ENCODE measurements around the gene AWAT2.

AWAT2 gene, protein sequence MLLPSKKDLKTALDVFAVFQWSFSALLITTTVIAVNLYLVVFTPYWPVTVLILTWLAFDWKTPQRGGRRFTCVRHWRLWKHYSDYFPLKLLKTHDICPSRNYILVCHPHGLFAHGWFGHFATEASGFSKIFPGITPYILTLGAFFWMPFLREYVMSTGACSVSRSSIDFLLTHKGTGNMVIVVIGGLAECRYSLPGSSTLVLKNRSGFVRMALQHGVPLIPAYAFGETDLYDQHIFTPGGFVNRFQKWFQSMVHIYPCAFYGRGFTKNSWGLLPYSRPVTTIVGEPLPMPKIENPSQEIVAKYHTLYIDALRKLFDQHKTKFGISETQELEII

DNA sequence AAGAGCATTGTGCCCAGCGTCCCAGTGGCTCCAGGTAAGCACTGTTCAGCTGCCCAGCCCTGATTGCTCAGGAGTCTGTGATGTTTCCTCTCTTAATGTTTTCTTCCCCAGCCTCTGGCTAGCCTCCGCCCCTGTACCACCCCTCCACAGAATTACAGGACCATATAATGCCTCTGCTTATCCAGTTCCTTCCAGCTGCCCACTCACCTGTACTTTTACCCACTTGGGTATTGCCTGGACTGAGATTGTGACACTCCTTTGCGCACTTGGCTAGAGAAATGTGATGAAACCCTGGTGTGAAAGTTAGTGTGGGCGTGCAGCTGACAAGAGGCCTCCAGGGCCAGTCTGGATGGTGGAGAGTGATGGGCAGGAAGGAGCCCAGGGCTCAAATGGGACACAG, at the start of gene AWAT2:
AWAT2 (minus strand) TSS at position 14 of the 400 bp plus-strand sequence; CDS start at position 8, 6 bp downstream.
- DNase-seq (ENCODE audit: low spot score) = no peak

DNA sequence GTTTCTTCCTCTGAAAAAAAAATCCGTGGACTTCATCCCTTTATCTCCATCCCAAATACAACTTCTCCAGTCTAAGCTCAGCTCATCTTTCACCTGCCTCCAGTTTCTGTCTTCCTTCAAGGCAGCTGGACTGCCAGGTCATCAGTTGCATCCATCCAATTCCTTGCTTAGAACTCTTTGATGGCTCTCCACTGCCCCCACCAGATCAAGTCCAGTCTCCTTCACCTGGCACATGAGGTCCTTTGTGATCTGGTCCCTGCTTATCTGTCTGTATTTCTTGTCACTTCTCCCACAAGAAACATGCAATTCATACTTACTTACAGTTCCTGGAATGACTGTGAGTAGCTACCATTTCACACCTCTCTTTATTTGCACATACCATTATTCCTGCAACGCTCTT, 46.3 kb upstream of the AWAT2 start:
- DNase-seq (ENCODE audit: low spot score) = peak; percentile 18

DNA sequence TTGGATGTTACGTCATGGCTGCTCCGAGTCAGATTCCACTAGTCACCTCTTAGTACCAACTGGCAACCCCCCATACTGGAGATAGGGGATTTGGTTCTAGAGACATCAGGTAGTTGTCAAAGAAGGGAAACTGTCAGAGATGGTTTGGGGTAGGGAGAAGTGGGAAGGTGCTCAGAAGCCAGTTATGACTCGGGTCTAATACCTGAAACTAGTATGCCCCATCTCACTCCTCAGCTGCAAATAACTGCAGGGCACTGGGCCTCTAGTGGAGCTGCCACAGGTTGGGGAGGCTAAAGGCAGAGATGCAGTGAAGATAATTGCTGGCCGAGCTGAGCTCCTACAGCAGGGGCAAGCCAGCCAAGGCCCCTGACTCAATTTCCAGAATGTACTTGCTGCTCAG, 42.5 kb upstream of the AWAT2 start:
- no peak for DNase-seq (ENCODE audit: low spot score)

DNA sequence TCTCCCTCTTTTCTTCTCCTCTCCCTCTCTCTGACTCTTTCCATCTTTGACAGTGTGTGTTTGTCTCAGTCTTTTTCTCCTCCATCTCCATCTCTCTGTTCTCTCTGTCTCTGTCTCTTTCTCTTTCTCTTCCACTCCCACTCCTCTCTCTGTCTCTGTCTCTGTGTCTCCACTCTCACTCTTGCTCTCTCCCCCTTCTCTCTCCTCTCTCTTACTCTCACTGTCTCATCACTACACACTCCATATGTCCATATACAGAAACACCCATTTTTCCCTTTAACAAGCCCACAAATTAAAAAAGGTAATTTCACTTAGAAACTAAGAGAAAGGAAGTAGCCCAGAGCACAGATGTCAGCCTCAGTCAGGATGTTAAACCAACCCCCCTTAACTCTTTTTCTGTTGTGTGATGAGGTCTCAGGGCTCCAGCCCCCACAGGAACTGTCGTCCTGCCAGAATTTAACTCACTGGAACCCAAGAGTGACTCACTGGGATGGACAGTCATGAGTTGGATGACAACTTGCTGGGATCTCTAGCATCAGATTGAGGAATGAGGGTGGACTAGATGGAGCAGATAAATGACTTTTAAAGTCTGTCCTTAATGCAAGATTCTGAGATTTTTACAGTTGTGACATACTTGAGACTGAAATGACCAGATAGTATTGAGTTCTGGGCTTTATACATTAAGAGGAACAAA, 40.0 kb upstream of the AWAT2 start:
- no peak for DNase-seq (ENCODE audit: low spot score)

DNA sequence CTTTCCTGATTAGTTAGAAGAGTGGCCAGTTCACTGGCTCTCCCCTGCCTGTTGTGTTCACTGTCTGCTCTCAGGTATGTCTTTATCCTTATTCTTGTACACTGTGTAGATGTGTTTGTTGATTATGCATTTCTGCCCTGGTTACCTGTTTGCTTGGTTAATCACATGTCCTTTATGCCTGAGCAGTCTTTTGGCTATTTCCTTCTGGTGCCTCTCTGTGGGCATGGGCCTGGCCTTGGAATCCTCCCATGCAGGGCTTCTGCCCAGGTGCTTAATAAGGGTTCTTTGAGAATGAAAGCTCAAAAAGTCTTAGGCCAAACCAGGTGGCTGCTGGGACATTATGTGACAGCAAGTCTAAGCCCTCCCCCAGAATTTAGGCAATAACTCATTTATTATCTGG, 39.0 kb upstream of the AWAT2 start:
- DNase-seq (ENCODE audit: low spot score) = no peak

DNA sequence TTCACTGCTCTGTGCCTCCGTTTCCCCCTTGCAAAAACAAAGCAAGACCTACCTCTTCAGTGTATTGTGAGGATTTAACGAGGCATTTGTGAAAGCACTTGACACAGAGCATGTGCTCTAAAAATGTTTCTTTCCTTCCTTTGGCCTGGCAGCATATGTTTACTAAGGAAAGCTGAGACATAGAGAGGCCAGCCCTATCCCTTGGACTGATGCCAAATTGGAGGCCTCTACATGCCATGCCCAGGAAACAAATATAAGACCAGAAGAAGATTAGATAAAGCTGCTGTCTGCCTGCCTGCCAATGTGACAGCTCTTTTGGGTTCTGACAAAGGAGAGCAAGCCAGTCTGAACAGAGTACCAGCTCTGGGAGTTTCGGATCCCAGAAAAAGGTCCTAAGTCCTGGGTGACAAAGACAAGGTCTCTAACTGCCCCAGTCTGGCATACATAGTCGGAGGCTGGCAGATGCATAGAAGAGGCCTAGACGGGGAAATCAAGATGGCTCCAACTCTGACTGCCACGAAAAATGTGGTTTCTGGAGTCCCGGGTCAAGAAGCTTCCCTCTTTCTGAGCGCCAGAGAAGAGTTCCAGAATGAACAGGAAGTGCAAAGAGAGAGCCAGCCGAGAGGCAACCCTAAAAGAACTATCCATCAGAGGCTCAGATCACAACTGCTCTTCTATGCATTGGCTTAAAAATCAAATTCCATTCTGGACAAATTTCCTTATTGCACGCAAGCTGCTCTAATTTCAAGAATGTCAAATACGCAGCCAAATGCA, 38.3 kb upstream of the AWAT2 start:
- DNase-seq (ENCODE audit: low spot score) = no peak

DNA sequence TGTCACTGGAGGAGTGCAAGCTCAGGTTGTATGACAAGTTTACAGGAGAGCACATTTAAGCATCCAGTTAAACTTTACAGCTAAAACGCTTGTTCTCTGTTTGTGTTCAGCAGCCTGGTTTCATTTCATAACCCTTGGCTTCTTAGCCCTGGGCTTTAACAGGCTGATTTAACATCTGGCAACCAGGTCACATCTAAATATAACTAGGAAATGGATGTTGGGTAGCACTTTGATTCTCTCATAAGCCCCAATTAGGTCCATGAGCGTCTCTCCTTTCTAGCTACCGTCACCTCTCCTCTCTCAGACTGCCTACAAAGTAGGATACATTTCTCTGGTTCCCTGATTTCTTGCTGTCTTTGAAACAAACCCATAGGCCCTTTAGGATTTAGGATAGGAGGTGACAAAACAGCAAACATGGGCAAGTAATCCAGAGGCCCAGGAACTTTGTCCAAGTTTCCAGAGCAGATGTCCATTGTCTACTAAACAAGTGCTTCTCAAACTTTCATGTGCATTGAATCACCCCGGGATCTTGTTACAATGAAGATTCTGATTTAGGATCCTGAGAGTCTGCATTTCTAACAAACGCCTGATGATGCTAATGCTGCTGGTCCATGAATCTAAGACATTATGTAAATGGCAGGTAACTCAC, 35.0 kb upstream of the AWAT2 start:
- no peak for DNase-seq (ENCODE audit: low spot score)

DNA sequence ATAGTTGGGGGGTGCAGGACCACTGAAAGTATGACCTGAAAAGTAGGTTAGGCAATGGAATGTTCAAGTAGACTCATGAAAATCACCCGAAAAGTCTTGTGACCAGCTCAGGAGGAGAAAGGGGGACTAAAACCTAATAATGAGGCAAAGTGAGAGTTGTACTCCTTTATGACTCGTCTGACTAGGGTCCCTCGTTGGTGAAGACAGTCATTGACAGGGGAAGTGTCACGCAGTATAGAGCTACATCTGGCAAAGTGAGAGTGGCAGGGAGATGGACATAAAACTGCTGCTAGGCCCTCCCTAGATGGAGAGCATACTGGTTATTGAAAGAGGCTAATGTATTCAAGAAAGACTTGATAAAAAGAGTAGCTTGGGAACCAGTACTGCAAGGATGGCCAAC, 33.0 kb upstream of the AWAT2 start:
- no peak for DNase-seq (ENCODE audit: low spot score)

DNA sequence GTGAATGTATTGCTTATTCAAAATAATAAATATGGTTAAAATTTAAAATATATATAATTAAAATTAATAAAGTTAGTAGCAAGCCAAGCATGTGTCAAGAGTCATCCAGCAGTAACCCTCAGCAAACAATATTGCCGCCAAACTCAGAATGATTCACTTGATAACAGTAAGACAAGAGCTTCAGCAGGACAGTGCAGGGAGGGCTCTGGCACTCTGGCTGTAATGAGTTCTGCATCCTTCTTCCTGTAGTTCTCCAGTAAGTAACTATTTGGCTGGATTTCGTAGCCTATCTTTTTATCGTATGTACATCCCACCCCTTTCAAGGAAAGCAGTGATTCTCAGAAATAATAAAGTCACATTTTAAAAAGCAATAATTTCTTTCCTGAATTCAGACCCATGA, 30.1 kb upstream of the AWAT2 start:
- DNase-seq (ENCODE audit: low spot score) = no peak

DNA sequence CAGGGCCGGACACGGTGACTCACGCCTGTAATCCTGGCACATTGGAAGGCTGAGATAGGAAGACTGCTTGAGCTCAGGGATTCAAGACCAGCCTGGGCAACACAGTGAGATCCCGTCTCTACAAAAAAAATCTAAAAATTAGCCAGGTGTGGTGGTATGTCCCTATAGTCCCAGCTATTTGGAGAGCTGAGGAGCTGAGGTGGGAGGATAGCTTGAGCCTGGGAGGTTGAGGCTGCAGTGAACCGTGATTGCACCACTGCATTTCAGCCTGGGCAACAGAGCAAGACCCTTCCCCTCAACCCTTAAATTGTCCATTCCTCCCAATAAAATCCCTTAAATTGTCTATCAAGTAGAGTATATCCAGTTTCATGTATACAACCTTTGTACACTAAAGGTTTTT, 29.6 kb upstream of the AWAT2 start:
- DNase-seq (ENCODE audit: low spot score) = no peak

DNA sequence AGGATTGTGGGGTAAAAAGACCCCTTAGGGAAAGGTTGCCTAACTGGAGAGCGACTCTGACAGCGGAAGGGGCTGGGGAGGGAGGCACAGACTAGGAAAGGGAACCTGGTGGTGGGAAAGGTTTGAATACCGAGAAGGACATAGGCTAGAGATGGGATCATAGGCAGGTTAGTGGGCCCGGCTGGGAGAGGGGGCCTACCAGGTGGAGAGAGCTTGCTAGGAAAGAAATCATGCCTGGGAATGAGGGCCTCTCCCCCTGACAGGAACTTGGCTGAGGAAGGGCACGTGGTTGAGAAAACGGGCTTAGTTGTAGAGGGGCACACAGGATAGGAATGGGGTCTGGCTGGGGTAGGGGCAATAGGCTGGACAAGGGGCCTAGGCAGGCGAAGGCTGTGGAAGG, 16.9 kb upstream of the AWAT2 start:
- DNase-seq (ENCODE audit: low spot score) = no peak

DNA sequence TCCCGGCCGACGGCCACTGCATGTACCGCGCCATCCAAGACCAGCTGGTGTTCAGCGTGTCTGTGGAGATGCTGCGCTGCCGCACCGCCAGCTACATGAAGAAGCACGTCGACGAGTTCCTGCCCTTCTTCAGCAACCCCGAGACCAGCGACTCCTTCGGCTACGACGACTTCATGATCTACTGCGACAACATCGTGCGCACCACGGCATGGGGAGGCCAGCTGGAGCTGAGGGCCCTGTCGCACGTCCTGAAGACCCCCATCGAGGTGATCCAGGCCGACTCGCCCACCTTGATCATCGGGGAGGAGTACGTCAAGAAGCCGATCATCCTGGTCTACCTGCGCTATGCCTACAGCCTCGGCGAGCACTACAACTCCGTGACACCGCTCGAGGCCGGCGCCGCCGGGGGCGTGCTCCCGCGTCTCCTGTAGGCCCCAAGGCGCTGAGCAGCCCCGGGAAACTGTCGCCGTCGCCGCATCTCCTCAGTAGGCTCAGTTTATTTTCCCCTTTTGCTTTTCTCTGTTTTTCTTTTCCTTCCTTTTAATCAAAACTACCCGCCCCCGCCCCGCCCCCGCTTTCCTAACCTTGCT, 13.3 kb upstream of the AWAT2 start:
- DNase-seq (ENCODE audit: low spot score) = no peak

DNA sequence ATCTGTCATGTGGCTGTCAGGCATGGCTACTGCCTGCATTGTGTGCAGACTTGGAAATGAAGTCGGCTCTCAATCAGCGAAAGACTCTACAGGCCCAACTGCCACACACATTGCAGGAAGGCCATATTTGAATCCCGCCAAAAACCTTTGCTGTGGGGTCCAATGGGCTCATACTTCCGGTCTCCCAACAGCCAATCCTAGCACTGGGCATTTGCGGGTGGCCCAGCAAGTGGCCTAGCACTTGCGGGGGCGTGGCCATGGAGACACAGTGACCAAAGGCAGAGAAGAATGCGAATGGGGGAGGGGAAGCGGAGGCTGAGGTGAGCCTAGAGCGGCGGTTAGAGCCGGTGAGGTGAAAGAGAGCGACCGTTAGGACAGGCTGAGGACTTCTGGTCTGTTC, 12.3 kb upstream of the AWAT2 start, which contains the start of gene OTUD6A:
OTUD6A (plus strand) TSS at position 382 of the 400 bp plus-strand sequence. CDS start 68 bp downstream, outside the sequence.
- no peak for DNase-seq (ENCODE audit: low spot score)

DNA sequence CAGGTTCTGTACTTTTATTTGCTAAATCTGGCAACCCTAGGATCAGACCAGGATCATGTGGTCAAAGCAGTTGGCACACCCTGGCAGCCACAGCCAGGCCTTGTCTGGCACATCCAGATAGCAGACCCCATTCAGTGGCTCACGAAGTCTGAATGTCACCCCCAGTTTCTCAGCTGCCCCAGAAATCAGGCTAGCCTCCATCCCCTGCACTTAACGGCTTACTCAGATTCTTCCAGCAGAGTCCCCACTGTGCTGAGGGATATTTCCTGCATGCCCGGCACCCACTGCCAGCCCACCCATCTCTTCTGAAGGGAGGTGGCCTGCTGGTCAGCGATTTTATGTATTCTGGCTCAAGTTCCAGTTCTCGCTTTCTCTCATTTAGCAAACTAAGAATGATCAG, 4.7 kb upstream of the AWAT2 start:
- no peak for DNase-seq (ENCODE audit: low spot score)

DNA sequence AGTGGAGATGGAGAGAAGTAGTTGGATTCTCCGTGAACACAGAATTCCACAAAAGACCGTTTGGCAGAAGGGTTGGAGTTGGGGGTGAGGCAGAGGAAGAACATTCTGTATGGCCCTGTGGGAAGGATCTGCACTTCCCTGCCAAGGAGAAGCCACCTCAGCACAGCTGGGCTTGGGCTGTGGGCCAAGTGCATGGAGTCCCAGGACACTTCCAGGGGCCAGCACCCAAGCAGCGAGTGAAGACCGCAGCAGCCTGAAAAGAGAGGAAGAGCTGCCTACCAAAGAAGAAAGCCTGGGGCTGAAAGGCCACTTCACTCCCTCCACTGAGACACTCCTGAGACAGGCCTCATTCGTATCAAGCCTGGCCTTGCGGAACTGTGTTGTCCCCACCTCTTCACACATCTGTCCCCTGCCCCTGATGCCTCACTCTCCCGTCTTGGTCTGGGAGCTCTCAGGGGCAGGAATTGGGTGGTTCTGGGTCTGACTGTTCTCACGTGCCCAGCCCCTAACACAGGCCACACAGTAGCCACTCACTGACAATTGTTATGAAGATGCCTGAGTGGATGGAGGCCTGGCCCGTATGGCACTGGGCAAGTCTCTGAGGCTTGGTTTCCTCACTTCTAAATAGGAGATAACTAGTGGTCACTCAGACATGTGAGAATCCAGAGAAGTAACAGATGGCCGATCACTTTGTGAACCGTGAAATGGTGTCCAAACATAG, 3.3 kb upstream of the AWAT2 start:
- no peak for DNase-seq (ENCODE audit: low spot score)

DNA sequence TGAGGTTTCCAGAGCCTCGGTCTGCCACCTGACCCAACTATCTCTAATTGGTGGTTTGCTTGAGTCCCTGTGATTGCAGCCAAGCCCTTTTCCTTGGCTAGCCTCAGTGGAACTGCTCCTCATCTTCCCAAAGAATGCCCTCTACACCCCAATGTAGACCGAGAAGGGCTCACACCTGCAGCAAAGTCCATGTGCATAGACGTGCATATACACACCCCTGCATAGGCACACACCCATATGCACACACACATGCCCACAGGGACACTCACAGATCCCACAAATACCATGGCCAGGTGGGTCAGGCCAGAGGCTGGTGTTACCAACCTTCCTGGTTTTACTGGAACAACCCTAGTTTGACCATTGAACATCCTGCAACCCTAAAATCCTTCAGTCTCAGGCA, 332 bp downstream of the AWAT2 start:
- DNase-seq (ENCODE audit: low spot score) = no peak

DNA sequence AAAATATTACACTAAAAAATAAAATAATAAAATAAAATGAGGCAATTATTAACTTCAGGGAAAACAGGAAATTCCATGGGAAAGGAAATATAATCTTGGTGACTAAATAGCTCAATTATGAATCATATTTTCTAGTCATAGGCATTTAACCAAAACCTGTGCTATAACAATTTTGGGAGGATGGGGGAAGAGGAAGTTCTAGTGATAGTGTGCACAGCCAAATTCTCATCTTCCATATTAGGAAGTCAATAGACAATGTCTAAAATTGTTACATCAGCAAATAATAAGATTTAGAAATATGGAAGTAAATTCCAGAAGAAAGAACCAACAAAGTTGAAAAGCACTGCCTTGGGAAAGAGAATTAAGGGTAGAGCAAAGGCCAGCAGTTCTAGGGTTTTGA, 2.8 kb downstream of the AWAT2 start:
- DNase-seq (ENCODE audit: low spot score) = no peak

DNA sequence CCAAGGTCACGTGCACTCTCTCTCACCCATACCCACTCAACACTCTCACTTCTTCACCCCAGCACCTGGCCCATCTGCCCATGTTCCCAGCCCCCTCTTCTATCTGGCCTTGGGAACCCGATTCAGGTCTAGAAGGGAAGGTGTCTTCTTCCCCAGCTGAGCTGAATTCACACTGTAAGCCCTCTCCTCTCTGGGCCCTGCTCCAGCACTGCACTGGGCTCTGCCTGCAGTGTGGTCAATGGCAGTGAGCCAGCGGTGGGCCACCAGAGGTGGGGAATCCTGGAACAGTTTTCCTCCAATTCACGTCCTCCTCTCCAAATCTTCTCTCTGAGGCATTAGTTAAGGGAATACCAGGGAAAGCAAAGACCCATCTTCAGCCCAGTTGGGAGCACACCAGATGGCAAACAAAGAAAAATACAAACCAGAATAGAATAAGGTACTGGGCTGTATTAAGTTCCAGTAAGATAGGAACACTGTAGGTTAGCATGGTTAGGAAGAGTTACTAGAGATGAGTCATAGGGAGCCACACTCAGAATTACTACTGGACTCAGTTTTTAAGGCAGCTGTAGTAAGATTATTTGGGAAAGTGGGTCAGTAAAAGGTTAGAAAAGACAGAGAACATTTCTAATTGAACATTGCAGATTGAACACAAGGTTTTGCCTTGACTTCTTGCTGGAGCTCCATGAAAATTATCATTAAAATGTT, 5.0 kb downstream of the AWAT2 start:
- peak; percentile 5 for DNase-seq (ENCODE audit: low spot score)

DNA sequence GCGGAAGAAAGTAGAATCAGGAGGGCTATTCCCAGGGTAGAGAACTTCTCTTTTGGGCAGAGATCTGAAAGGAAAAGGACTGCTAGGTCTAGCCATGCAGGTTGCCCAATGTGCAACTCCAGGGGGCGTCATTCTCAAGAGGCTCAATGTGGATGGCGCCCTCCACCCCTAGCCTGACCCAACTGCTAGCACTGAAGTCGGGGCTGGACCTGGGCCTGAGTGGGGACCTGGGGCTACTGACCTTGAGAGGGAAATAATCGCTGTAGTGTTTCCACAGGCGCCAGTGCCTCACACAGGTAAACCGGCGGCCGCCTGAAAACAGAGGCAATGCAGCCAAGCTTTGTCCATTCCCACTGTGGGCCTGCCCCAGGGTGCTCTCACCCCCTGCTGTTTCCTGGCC, 6.1 kb downstream of the AWAT2 start:
- no peak for DNase-seq (ENCODE audit: low spot score)

All from SW480 (cell line).